Measurements from ENCODE around the gene SLC43A2. TPM values are rescaled to one million over a fixed set of nuclear protein-coding genes. Genes with fewer than 3 reads are reported as not detected.
"Not testable (repeated sequence)": the region's sequence is repeated elsewhere in the genome, so short reads cannot be mapped to it uniquely, and the experiment has no call there.

Gene SLC43A2
- polyA plus RNA-seq, 10 donors = 2.9 to 6.3 (median 3.6) TPM

DNA sequence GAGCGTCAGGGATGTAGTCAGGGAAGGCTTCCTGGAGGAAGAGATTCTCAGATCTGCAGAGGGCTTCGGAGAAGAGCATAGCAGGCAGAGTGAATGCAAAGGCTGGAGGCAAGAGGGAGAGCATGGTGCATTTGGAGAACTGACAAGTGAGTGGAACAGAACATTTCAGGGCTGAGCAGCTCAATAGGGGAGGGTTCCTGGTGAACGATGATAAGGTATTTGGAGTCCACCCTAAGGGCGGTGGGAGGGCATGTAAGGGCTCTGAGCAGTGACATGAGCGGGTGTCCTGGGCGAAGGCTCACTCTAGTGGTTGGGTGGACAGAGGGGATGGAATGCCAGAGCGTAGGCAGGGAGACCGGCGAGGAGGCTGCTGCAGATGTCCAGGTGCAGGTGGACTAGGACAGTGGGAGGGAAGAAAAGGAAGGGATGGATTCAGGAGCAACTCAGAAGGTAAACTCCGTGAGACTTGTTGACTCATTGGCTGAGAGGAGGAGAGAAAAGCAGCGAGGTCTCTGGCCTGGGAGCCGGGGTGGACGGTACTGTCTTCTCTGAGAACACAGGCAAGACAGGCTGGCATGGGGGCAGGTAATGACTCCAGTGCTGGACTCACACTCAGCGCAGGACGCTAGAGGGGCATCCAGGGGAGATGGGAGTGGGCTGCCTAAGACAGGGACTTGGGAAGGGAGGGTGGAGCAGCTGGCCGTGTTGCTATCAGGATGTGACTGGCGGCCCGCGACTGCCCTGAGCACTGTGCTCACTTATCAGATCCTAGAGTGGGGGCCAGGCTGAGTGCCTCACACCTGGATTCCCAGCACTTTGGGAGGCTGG lies 64.6 kb downstream of the SLC43A2 start:
- DNase-seq = no peak

DNA sequence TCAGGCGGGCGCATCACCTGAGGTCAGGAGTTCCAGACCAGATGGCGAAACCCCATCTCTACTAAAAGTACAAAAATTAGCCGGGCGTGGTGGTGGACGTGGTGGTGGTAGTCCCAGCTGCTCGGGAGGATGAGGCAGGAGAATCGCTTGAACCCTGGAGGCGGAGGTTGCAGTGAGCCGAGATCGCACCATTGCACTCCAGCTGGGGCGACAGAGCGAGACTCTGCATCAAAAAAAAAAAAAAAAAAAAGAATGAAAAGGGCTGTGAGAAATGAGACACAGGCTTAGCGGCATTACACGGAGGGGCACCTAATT lies 65.2 kb downstream of the SLC43A2 start:
- DNase-seq = not testable (repeated sequence)

DNA sequence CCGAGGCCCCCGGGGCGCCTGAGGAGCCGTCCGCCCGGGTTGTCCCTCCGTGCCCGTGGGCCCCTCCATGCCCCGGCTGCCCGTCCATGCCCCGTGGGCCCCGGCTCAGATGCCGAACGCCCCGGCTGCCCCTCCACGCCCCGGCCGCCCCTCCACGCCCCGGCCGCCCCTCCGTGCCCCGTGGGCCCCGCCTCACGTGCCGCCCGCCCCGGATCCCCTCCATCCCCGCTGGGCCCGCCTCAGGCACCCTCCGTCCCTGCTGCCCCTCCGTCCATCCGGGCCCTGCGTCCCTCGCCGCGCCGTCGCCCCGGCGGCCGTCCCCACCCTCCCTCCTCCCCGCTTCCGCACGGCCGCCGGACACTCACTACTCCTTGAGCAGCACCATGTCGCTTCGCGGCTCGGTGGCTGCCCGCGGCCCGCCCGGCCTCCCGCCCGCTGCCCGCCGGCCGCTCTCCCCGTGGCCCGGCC lies 66.4 kb downstream of the SLC43A2 start:
- DNase-seq = no peak

DNA sequence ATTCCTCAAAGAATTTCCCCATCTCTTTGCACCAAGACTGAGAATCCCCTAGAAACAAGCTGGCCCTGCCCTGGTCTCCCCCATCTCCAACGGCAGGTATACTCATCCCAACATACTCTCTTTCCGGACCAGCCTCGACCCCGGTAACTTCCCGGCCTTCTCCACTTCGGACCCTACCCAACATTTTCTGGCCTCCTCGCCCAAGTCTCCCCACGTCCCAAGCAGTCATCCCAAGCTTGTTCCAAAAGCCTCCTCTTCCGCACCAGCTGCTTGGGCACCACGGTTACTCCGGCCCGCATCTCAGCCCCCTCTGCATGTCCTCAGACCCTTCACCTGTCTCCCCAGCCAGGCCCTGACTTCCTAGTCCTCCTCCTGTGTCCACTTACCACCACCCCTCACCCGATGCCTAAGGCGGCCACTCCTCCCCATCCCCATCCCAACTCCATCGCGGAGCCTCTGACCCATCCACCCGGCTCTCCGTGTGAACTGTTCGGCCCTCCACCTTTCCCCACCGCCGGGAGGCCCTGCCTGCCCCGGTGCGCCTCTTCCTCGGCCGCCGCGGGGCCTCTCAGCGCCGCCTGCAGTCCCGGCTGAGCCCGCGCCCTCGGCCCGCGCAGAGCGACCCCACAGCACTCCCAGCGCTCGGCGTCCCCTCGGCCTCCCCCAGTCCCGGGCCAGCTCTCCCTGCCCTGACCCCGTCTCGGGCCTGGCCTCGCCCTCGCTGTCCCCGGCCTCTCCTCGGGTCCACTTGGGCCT lies 67.0 kb downstream of the SLC43A2 start:
- DNase-seq = peak in 1 of 3 donors; percentile 60

DNA sequence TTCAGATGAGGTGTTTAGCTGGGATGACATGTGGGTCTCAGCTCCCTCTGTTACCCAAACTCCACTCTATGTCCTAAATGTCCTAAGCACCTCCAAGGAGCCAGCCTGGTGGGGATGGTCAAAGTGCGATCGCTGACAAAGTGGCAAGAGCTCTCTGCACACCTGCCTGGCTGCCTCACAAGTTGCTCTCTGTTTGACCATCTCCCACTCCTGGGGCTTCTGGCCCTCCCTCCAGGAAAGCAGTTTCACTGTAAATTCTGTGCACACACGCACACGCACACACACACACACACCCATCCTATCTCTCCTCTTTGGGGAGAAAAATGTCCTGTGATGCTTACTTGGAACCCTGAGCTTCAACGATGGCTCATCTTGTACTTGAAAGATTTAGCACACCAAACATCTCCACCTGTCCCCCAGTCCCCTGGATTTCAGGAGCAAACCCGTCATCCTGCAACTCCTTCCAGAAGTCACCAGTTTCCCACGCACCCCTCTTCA lies 67.7 kb downstream of the SLC43A2 start:
- DNase-seq = no peak

DNA sequence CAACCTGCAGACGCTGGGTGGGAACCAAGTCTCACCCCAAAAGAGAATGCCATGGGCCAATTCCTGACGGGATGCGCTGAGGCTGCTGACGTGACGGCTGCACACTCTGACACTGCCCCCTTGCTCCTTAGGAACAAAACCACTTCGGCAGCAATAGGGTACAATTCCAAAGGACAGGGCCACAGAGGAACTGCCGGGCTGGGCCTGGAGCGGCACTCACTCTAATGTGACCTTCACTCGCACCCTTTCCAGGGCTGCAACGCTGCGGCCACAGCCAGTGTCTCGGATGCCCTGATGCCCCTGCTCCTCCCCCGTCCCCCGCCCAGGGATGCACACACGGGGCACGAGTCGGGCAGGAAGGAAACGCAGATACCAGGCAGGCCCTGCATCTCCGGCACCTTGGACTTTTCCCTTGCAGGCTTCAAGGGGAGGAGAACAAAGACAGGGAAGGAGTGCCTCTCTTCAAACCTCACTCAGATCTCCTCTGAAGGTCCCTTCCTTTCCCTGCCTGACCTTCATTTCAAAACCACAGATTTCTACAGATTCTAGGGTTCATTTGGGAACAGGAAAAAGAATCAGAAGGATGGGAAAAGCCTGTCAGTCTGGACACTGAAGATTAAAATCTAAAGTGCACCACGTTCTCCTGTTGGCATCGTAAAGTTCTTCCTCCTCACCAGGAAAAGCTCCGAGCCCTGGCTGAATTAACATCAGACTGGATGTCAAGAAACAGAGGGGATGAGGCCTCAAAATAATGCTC lies 68.4 kb downstream of the SLC43A2 start:
- DNase-seq = no peak

DNA sequence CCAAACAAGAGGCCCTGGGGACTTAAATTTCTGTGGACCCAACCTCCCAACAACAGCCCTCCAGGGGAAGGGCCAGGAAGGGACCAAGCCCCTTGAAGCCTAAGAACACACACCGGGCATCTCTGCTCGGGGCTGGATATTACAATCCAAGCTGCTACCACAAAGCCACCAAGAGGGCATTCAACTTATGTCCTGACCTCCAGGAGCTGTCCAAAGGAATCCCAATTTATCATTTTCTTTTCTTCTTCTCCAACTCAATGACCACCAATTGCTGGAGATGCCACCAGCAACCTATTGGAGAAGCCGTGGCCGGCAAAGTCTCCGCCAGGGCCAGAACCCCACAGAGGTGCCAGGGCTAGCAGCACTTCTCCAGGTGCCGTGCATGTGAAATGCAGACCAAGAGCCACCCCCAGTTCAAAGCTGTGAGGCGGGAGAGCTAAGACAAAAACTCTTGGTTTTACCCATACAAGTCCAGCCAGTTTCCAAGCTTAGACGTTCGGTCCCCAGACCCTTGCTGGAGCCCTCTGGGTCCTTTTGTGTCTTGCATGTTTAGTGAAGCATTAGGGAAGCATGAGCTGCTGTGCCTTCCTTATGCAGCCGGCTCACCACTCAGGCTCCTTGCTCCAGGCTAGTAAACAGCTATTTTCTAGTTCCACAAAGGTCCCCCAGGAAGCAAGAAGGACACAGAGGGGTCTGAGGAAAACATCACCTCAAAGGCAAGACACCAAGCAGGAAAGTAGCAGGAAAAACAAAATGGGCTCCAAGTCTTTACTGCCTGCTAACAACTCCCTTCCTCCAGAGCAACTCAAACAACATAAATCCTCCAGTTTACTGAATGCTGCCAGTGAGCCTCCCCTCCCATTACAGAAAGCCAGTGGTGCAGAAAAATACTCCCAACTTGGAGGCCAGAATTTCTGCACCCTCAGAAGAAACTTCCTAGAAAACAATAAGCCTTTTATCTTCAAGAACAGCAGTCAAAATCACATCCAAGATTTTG lies 69.3 kb downstream of the SLC43A2 start:
- no peak for DNase-seq

DNA sequence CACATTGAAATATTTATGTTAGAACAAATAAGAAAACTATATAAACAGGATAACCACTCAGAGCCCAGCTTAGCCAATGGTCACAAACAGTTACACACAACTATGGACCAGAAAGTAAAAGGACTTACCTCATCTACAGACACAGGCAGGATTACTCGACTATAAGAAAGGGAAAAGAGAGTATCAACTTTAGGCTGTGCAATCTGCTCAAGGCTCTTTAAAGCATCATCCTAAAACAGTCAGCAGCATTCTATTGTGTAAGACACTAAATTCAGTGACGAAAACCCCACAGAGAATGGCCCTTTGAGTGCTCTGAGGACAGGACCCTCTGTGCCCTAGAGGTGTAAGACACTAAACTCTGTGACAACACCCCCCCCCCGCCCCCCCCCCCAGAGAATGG lies 70.2 kb downstream of the SLC43A2 start:
- no peak for DNase-seq

DNA sequence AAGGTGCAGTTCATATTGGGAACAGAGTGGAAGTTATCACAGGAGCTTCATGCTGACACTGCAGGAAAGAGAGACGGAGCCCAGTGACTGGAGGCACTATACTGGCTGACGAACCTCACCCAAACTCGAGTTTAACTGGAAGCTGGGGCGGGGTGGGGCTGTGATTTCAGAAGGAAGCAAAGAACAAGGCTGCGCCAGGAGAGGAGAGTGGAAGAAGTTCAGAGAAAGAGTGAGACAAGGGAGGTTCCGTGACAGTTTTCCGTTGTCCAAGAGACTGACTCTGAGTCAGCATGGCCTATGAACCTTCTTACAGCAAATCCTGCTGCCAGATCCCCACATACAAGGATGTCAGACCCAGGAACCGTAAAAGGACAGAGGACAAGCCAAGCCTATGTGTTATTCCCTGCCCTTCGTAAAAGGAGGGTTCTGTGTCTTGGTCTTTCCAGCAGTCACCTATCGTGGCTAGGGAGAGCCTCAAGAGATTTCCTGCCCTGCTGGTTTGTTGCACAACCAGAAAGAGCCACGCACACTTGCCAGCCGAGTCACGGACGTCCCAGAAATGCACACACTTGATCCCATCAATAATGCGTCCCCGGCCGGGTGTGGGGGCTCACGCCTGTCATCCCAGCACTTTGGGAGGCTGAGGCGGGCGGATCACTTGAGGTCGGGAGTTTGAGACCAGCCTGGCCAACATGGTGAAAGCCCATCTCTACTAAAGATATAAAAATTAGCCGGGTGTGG lies 71.1 kb downstream of the SLC43A2 start:
- DNase-seq = no peak

DNA sequence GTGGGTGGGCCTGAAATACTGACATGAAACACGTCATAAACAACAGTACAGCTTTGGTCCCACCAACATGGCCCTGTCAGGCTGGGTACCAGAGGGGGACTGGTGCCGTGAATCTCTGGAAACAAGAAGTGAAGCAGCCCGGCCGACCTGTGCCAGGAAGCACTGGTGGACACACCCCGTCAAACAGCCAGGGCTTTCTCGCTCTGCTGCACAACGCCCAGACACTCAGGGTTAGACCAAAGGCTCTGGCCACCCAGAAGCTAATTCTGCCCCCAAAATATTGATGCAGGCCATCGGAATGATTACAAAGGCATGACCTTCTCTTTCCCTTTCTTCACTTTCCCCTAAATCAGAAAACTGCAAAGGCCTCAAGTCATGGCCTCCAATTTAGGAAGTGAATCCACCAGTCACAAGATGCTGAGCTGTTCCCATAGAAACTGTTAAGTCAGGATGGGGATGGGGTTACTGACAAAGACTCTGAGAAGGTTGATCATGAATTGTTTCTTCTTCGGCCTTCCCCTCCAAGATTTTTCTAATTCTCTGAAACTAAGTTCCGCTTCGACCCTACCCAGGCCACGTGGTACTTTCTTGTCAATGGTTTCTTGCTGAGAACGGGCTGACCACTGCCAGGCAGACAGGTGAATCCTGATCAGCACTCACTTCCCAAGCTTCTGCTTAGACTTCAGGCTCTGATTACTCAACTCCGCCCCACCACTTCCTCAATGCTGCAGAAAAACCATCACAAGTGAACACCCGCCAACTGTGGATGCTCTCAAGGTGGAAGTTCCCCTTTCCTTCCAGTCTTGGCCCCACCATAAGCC lies 72.8 kb downstream of the SLC43A2 start:
- DNase-seq = peak in 1 of 3 donors; percentile 37

DNA sequence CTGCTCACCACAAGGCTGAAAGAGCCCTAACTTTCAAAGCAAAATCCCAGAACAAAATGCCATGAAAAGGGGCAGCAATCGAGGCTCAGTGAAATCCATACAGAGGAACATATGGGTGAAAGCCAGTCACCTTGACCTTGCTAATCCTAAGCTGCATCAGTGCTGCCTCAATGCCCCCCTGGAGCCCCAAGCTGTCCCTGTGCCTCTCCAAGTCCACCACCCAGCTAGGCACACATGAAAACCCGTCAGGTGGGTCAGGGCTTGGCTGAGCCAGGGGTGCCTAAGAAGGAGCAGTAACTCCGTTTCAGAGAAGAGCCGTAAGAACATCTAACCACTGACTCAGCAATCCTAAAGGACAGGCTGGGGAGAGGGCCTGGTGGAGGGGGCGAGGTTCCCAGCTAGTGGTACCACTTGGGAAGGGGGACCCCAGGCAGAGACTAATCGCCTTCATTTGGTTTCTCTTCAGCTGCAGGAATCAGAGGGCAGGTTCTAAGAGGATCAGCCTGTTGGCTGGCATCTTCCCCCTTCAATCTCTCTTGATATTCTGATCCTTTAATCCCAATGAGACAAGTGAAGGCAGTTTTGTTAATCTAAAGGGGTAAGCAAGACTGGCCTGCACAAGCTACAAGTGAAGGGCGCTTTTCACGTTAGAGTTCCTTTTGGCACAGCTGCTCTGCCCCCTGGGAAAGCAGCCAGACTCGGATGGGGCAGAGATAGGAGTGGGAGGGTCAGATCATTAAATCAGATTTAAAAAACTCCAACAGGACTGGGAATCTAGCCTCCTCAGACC lies 73.7 kb downstream of the SLC43A2 start:
- no peak for DNase-seq

DNA sequence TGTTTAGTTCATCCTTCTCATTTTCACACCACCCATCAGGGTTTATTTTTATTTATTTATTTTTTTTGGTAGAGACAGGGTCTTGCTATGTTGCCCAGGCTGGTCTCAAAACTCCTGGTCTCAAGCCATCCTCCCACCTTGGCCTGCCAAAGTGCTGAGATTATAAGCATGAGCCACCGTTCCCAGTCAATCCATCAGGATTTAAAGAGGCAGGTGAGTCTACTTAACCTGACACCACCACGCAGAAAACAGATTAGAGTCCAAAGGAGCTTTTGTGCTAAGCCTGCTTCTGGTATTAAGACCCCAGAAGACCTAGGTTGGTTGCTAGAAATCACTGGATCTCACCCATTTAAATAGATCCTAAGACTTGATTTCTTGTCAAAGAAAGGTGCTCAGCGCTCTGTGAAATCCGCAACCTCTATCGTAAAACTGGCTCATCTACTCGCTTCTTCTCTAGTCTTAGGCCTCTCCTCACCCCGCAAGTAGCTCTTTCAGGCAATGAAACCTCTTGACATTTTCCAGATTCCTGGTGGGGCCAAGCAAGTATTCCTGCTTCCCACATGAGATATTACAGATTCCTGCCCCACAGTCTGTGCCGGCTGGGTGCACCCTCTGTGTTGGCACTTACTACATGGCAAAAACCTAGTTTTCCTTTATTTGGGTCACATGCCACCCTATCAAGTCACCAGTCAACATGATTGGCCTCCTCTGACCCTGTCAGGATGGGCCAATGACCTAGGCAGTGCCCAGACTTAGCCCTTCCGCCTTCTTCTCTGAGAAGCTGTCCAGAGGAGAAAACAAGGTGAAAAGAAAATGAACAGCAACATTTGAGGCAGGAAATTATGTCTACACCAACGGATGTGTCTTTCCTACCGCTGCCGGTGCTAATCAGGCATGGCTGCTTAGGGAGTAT lies 75.0 kb downstream of the SLC43A2 start:
- DNase-seq = no peak

DNA sequence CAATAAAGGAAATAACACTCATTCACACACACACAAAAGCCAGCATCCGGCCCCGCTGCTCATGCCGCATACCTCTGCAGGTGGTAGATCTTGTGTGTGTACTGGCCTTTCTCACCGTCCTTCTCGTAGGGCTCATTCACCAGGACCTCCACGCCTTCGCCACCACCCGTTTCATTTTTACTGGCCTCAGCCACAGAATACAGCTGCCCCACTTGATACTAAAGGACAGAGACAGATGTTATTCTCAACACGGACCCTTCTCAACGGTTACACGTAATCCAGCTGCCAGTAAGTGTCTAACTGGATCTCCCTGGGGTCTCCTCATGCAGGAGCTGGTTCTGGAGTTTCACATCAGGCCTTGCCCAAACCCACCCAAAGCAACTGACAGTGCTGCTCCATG lies 75.7 kb downstream of the SLC43A2 start:
- DNase-seq = peak in 1 of 3 donors; percentile 36

DNA sequence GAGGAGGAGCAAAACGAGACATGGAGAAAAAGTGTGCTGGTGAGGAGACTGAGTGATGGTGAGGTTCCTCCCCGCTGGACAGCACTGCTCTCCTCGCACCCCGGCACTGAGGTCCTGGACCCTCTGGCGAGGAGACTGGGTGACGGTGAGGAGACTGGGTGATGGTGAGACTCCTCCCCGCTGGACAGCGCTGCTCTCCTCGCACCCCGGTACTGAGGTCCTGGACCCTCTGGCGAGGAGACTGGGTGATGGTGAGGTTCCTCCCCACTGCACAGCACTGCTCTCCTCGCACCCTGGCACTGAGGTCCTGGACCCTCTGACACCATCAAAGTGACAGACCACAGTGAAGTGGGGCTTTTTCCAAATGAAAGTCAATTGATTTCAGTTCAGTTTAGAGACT lies 76.9 kb downstream of the SLC43A2 start:
- DNase-seq = no peak

DNA sequence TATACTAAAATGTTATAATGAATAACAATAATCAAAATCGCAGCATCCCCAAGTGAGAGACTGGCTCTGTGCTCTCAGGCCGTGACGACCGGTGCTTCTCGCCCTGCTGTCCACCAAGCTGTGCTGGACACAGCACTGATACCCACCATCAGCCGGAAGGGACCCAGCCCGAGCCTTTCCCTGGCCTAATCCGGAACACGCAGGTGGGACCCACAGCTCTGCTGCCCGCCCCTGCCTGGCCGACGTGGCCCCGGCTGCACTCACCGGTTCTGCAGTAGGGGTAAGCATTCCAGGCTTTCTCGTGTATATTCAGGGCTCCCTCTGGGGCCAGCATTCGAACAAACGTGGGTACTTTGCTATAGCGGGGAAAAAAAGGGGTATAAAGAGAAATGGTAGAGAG lies 80.6 kb downstream of the SLC43A2 start:
- DNase-seq = no peak

DNA sequence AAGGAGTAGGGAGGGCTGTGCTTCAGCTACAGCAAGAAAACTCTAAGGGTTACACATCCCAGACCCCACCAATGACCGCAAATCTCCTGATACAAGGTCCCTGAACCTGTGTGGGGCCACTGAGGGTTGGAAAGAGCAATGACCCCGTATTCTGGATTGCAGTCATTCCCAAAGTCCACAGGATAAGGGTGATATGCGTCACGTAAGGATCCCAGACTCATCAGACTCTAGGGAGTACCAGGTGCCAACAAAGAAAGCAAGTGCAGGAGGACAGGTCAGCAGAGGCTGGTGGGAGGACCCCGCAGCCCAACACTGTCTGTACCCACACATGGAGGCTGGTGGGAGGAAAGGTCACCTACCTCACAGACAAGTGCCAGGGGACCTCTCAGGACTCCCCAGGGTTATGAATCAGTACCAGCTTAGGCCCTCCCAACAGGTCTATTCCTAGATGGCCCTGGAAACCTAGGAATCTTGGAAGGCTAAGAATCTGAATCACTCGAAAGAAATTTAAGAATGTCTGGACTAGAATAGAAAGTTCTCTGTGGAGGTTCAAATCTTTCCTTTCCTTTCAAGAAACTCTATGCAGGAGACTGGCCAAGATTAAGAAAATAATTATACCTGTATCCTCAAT lies 82.2 kb downstream of the SLC43A2 start:
- no peak for DNase-seq

DNA sequence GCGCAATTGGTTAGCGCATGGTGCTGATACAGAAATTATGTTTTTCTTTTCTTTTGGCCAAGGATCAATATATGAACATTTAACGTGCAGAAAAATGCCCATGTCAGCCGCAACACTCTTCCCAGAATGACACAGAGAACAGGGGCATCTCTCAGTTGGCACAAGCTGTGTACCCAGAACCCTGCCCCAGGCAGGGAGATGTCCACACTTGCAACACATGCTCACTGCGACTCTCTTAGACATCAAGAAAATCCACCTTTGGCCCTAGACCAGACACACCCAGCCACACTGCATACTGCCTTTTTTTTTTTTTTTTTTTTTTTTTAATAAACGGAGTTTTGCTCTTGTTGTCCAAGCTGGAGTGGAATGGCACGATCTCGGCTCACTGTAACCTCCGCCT lies 83.0 kb downstream of the SLC43A2 start:
- DNase-seq = no peak
